HG03039 (cell line): ENCODE results near the gene LDHD.

Source experiments
- ATAC-seq: cut with Tn5 transposase; IDR thresholded peaks from one replicate; pipeline ENCODE4 v1.9.1; 2021; ENCODE audit warnings: mild to moderate bottlenecking, moderate library complexity; ENCODE audit not compliant: unreplicated experiment

LDHD gene

DNA sequence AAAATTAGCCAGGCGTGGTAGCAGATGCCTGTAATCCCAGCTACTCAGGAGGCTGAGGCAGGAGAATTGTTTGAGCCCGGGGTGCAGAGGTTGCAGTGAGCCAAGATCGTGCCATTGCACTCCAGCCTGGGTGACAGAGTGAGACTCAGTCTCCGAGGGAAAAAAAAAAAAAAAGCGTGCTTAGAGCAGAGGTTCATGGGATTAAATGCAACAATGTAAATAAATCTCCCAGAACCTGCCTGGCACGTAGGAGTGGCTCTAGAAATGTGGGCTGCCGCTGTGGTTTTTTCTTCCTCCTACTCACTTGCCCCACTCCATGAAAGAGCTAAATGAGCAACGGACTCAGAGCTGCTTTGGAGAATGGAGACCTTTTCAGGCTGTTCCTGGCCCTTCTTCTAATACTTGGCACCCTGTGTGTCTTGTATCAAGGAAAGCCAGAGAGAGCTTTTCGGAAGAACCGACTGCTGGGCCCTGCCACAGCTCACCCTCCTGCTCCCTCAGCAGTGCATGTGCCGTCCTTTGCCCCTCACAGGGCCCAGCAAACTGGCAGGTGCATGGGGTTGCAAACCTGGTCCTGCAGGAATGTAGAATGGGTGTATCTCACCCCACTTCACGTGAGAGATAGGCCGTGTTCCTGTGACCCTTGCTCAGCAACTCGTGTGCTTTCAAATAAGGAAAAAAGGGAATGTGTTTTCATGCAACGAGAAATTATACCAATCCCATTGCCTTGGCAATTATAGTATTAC lies 52.0 kb downstream of the LDHD start:
- no peak for ATAC-seq

DNA sequence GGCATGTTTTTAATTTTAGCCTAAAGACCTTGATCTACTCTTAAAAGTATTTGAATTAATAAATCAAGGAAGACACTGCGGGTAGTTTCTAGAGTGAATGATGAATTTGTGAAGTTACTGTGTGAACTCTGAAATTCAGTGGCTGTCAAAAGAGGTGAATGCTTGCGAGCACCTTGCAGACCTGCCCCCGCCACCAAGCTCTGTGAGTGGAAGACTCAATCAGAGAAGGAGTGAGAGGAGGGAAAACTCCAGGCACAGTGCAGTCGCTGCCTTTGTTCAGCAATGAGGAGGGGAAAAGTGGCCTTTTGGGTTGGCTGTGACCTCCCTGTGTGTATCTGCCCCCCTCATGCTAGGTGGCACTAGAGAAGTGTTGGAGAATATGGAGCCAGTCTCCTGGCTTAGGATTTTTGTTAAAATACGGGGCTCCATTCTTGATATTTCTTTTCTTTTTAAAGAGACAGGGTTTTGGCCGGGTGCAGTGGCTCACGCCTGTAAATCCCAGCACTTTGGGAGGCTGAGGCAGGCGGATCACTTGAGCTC lies 53.0 kb downstream of the LDHD start:
- ATAC-seq = no peak

DNA sequence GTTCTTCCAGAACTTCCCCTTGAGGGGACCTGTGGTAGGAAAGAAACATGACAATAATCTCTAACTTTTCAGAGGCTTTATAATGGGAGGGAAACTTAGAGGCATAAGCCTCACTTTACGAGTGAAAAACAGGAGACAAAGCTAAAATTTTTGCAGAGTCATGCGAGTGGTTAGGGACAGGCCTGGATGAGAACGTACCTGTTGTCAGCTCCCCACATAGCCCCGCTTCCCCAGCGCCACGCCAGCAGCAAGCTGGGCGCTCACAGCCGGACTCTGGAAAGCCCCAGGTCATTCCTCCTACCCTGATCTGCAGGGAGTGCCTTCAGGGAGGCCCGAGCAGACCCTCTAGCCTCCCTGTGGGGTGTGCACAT lies 53.6 kb downstream of the LDHD start:
- no peak for ATAC-seq

DNA sequence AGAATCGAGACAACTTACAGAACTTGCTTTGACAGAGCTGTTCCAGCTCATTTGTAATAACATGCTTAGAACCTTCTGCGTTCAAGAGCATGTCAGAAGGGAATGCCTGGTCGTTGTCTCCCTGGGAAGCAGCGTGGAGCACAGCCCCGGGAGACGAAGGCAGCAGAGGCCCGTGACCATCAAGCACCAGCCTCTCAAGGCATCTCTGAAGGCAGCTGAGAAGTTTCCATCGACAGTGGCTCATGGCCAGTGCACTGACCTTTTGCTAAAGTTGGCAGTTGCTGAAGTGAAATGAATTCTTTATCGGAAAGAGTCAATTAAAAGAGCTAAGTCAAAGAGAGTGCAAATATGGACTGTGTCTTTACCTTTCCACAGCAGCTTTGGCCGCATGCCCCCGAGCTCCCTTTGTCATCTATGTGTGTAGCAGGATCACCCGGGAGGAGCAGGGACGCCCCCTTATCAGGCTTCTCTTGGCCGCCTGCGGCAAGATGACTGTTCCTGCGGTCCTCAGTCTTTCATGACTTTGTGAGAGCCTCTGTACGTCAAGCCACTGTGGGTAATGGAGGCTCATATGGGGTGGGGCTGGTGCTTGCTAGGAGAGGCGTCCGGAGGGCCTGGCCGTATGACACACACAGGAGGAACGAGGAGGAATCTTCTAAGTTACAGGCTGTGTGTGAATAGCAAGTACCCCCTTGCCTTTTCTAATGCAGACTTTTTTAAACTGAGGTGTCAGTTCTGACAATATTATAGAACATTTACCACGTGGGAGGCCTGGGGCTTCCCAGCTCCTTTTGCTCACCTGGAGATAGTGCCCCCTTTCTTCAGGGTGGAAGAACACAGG lies 54.2 kb downstream of the LDHD start:
- ATAC-seq = no peak
